GM18951 (cell line): ENCODE measurements around the gene SOCS7.

ENCODE experiments used
- POLR2A ChIP-seq: IDR thresholded peaks from 4 replicates; pipeline ENCODE4 v1.6.1; 2011; ENCODE audit warnings: mild to moderate bottlenecking; ENCODE audit not compliant: insufficient read length, insufficient read depth; ENCODE audit errors: extremely low read depth
- in situ Hi-C: fragments of 300-500 bp; cut with MboI; formaldehyde crosslinking; loops from one replicate; pipeline ENCODE4 v1.12.0; 2022; ENCODE audit warnings: low sequenced_read_pairs, mixed read lengths, inconsistent platforms; ENCODE audit not compliant: unreplicated experiment

Gene SOCS7

DNA sequence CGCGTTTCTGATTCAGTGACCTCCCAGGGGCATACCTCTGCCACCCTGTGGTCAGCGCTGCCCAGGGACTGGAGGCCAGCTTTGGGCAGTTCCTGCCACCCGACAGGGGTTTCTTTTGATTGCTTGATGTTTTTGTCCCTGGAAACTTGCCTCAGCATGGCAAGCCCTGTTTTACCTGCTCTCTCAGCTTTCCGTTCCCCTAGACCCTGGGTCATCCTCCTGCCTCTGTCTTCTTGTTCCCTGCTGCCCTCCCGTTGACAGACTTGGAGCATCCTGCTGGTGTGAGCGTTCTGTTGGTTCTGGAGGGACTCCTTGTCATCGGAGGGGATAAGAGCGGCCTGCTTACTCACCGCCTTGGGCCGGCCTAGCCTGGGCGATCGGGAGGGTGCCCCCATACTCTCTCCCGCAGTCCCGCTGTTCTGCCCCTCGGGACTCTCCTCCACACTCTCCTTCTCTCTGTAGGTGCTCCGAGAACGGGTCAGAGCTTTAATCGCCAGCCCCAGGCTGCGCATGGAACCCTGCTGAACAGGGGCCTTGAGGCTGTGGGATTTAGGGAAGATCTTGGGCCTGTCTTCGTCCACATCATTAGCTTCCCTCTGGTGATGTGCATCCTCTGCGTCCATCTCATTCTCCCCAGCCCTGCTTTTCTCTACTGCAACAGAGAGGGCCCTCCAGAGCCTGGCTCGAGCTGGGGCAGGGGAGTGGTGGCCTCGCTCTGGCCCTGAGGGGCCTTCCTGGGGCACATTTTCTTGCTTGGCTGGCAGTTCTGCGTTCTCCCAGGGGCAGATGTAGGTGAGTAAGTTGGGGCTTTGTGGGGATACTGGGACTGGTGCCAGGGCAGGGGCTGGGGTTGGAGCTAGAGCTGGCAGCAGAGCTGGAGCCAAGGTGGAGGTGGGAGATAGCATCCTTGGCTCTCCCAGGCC, 21.6 kb upstream of the SOCS7 start:
- no peak for TF ChIP-seq POLR2A
- in situ Hi-C loops = no loop called here

GRCh38 chr17:38330941-38331411, 20.7 kb upstream of the SOCS7 start:
- in situ Hi-C loops = no loop called here

DNA sequence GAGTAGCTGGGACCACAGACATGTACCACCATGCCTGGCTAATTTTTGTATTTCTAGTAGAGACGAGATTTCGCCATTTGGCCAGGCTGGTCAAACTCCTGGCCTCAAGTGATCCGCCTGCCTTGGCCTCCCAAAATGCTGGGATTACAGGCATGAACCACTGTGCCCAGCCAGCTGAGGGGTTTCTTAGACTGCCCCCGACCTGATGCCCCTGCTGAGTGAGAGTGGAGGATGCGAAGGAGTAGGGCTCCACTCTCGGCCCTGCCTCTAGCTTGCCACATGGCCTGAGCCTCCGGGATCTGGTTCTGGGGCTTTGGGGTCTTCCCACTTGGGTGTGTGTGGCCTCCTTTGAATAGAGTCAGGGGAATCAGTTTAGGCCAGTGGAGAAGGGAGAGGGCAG, 18.9 kb upstream of the SOCS7 start:
- in situ Hi-C loops = no loop called here
- no peak for TF ChIP-seq POLR2A

More at GRCh38 chr17:38330941-38331411, 20.7 kb upstream of the SOCS7 start:
- TF ChIP-seq POLR2A = no peak

DNA sequence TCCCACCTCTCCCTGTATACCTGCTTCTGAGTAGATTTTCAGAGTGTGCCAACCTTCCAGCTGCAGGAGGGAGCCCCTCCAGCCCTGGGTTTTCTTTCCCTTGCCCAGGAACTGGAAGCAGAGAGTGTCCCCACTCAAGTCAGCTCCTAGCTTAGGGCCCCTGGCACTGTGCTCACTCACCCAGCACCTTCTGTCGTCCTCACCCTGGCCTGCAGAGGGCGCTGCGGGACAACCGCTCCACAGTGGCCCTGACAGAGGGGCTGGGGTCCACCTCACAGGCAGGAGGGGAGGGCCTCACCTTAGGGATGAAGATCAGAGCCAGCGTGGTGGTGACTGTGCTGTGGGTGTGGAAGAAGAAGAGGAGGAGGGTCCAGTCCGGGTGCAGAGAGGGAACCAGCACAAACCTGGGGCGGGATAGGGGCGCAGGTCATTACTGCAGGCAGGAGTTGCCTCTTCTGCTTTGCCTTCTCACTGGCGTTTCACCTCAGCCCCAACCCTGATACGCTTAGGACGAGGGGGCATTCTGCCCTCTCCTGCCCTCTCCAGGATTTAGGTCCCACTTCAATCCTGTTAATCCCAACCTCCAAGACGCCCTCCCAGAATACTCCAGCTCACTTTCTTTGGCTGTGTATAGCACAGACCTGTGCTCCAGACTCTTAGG, 17.9 kb upstream of the SOCS7 start:
- no peak for TF ChIP-seq POLR2A
- in situ Hi-C loops = no loop called here

DNA sequence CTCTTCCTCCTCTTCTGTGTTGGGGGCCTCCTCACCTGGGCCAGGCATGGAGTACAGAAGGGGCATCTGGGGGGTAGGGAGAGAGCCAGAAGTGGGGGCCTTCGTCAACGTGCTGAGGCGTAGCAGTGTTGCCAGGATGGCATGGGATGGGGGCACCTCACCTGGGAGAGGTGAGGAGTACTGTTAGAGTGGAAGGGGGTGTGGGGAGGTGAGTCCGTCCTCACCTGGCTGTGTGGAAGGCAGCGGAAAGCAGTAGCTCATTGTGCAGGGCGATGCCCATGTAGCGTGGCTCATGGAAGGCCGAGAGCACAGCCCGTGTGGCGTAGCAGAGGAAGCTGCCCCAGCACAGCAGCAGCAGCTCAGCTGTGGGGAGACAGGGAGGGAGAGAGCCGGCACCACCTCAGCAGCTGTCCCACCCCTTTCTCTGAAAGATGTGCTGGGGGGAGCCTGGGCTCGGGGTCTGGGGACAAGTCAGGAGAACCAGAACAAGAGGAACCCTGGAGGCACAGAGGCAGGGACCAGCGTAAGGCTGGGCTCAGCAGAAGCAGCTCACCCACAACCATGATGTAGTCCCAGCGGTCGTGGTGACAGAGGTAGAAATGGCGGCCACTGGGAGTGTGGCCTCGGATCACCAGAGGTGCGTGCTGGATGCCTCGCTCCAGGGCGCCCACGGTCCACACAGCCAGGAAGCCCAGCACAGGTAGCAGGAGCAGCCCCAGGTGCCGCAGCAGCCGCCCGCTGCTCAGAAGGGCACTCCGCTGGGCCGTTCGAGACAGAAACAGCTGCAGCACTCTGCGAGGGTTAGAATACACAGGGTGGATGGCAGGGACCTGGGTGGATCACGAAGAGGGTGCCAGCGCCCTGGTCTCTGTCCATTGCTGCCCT, 16.9 kb upstream of the SOCS7 start:
- TF ChIP-seq POLR2A = no peak
- in situ Hi-C loops = no loop called here

- in situ Hi-C loops = no loop called here
- no peak for TF ChIP-seq POLR2A
Observed at GRCh38 chr17:38336838-38337237, 14.8 kb upstream of the SOCS7 start.

GRCh38 chr17:38338053-38338452, 13.6 kb upstream of the SOCS7 start:
- TF ChIP-seq POLR2A = no peak
- in situ Hi-C loops = no loop called here

- TF ChIP-seq POLR2A = no peak
Observed at GRCh38 chr17:38338535-38338934, 13.1 kb upstream of the SOCS7 start.

DNA sequence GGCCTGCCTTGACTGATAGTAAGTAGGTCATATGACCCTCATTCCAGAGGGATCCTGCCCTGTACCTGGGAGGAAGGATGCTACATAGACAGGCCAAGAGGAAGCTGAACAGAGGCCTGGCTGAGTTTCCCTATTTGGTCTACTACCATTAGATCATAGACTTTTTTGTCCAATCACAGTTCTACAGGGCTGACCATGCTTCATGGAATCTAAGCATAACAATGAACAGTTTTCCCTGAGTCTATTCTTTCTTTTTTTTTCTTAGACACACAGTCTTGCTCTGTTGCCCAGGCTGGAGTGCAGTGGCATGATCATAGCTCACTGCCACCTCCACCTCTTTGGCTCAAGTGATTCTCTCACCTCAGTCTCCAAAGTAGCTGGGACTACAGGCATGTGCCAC, 11.8 kb upstream of the SOCS7 start:
- no peak for TF ChIP-seq POLR2A
- in situ Hi-C loops = no loop called here

More at GRCh38 chr17:38338535-38338934, 13.1 kb upstream of the SOCS7 start:
- in situ Hi-C loops = no loop called here

- TF ChIP-seq POLR2A = no peak
- in situ Hi-C loops = no loop called here
Observed at GRCh38 chr17:38341035-38341721, 10.5 kb upstream of the SOCS7 start.

GRCh38 chr17:38342886-38343607, 8.6 kb upstream of the SOCS7 start:
- no peak for TF ChIP-seq POLR2A
- in situ Hi-C loops = no loop called here
